ENCODE data around the gene HOXC10.

The HOXC10 gene

DNA sequence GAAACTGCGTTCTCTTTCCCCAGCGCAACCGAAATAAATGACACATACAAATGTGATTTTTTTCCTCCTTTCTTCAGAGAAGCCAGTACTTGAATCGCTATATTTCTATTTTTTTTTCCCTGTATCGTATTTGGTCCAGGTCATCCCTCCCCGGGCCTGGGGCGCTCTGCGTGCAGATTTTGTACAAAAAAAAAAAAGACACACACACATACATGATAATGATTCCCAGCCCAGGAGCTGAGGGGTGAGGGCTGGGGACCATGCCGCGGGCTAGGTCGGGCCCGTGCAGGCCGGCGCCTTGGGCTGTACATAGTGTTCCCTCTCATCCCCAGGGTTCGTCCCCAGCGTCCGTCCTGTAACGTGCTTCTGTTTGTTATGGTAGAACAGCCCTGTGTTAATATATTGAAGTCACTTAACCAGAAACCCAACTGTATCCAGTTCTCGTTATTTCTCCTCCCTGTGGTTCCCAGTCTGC, 18.0 kb downstream of the HOXC10 start:
- Histone ChIP-seq H3K4ac (ENCODE audit: low read depth, low read length) (no peak overlapping the region), H2BK5ac (ENCODE audit: low read depth, low read length, poor library complexity) (no peak overlapping the region), H3K23ac (ENCODE audit: low read length) (no peak overlapping the region), H3K18ac (ENCODE audit: low read length) (no peak overlapping the region), H3K36me3 (ENCODE audit: control insufficient read depth in 1 of 2, insufficient read depth in 2 of 2, low read length in 2 of 2) (no peaks in the 10 kb centered on the region), H3K27me3 (ENCODE audit: insufficient read depth, low read length) (peaks cover 95% of the 10 kb centered on the region), H3K4me2 (ENCODE audit: low read length) (no peak overlapping the region), H3K79me2 (ENCODE audit: control insufficient read depth, insufficient read depth, low read length, poor library complexity) (no peaks in the 10 kb centered on the region), H3K4me3 (ENCODE audit: low read depth, low read length) (no peak overlapping the region), H3K27ac (ENCODE audit: low read depth, low read length) (no peak overlapping the region), H2BK120ac (ENCODE audit: insufficient read depth, low read length, poor library complexity) (no peak overlapping the region), H3K79me1 (ENCODE audit: low read length) (no peaks in the 10 kb centered on the region), H4K12ac (ENCODE audit: low read depth, low read length) (no peak overlapping the region), H4K8ac (ENCODE audit: low read depth, low read length) (no peak overlapping the region), H4K91ac (ENCODE audit: low read depth, low read length) (no peak overlapping the region), H3K14ac (ENCODE audit: low read length) (no peak overlapping the region), H2BK12ac (ENCODE audit: low read length) (no peak overlapping the region), H3K4me1 (ENCODE audit: control insufficient read depth in 1 of 2, insufficient read depth in 2 of 2, low read length in 2 of 2) (peaks cover 0 to 3% of the 10 kb centered on the region in 2 experiments), H2AFZ (ENCODE audit: insufficient read depth, low read length, poor library complexity) (no peak overlapping the region), H3K9ac (ENCODE audit: low read length) (no peak overlapping the region), H2AK5ac (ENCODE audit: low read length) (no peak overlapping the region), H3K9me3 (ENCODE audit: insufficient read depth, low read depth, low read length) (peaks cover 10% of the 10 kb centered on the region)
- WGBS (ENCODE audit: extremely low coverage, insufficient coverage, insufficient read length) = no CpG with 5 or more reads among the region's 19 CpGs
- no peak for DNase-seq

DNA sequence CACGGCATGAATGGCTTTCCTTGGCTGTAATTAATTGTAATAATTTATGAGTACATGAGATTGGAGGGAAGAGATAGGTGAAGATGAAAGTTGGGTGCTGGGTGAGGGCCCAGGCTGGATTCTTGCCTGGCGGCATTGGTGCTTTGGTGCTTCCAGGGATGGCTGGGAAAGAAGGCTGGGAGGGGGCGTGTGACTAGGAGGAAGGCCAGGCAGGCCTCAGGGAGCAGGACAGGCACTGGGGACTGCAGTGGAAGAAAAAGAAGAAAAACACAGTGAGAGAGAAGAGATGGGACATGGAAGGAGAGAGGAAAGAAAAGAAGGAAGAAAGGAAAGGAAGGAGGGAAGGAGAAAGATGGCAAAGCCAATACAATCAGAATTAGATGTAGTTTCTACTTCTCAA, 18.7 kb downstream of the HOXC10 start:
- Histone ChIP-seq H4K91ac (ENCODE audit: low read depth, low read length) (no peak overlapping the region), H2BK12ac (ENCODE audit: low read length) (no peak overlapping the region), H3K9ac (ENCODE audit: low read length) (no peak overlapping the region), H4K12ac (ENCODE audit: low read depth, low read length) (no peak overlapping the region), H4K8ac (ENCODE audit: low read depth, low read length) (no peak overlapping the region), H3K27ac (ENCODE audit: low read depth, low read length) (no peak overlapping the region), H3K4ac (ENCODE audit: low read depth, low read length) (no peak overlapping the region), H3K4me1 (ENCODE audit: control insufficient read depth in 1 of 2, insufficient read depth in 2 of 2, low read length in 2 of 2) (peaks cover 0 to 3% of the 10 kb centered on the region in 2 experiments), H3K27me3 (ENCODE audit: insufficient read depth, low read length) (peaks cover 94% of the 10 kb centered on the region), H3K36me3 (ENCODE audit: control insufficient read depth in 1 of 2, insufficient read depth in 2 of 2, low read length in 2 of 2) (no peaks in the 10 kb centered on the region), H3K23ac (ENCODE audit: low read length) (no peak overlapping the region), H3K9me3 (ENCODE audit: insufficient read depth, low read depth, low read length) (peaks cover 7% of the 10 kb centered on the region), H2AK5ac (ENCODE audit: low read length) (no peak overlapping the region), H3K79me2 (ENCODE audit: control insufficient read depth, insufficient read depth, low read length, poor library complexity) (no peaks in the 10 kb centered on the region), H2BK120ac (ENCODE audit: insufficient read depth, low read length, poor library complexity) (no peak overlapping the region), H2BK5ac (ENCODE audit: low read depth, low read length, poor library complexity) (no peak overlapping the region), H2AFZ (ENCODE audit: insufficient read depth, low read length, poor library complexity) (no peak overlapping the region), H3K4me3 (ENCODE audit: low read depth, low read length) (no peak overlapping the region), H3K4me2 (ENCODE audit: low read length) (no peak overlapping the region), H3K18ac (ENCODE audit: low read length) (no peak overlapping the region), H3K14ac (ENCODE audit: low read length) (no peak overlapping the region), H3K79me1 (ENCODE audit: low read length) (no peaks in the 10 kb centered on the region)
- no CpG with 5 or more reads among the region's 3 CpGs for WGBS (ENCODE audit: extremely low coverage, insufficient coverage, insufficient read length)
- DNase-seq = no peak

DNA sequence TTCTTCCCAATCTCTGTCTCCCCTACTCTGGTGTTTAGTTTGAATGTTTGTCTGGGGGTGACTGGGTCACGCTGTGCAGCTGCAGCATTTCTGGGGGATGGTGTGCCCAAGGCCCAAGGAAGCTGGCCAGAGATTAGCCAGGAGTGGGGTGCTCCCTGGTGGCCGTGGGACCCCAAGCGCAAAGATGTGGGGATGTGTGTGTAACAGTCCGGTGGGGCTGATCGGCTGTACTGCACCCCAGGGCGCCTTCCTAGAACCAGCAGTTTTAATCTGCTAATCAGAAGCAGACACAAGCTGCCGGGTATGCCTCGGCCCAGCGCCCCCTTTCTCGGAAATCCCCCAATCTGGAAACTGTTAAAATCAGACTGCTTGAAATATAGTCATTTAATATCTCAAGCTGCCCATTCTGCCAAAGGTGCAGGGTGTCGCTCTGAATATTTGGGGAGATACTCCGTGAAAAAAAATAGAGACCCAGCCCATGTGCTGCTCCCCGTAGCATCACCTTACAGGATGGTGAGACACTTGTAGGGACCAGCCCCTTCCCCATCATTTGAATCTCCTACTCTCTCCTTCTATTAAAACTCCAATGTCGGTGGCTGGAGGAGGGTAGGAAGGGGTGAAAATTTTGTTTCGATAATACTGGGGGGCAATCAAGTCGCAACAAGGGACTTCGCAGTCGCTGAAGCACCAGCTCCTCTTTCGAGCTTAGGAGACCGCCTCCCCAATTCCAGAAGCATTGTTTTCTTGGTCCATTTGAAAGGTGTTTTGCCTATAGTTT, 19.3 kb downstream of the HOXC10 start:
- Histone ChIP-seq H4K12ac (ENCODE audit: low read depth, low read length) (no peak overlapping the region), H4K91ac (ENCODE audit: low read depth, low read length) (no peak overlapping the region), H3K9ac (ENCODE audit: low read length) (no peak overlapping the region), H2AFZ (ENCODE audit: insufficient read depth, low read length, poor library complexity) (no peak overlapping the region), H3K36me3 (ENCODE audit: control insufficient read depth in 1 of 2, insufficient read depth in 2 of 2, low read length in 2 of 2) (no peaks in the 10 kb centered on the region), H3K23ac (ENCODE audit: low read length) (no peak overlapping the region), H3K79me2 (ENCODE audit: control insufficient read depth, insufficient read depth, low read length, poor library complexity) (no peaks in the 10 kb centered on the region), H3K4me2 (ENCODE audit: low read length) (no peak overlapping the region), H3K4me3 (ENCODE audit: low read depth, low read length) (no peak overlapping the region), H3K27ac (ENCODE audit: low read depth, low read length) (no peak overlapping the region), H3K4ac (ENCODE audit: low read depth, low read length) (no peak overlapping the region), H2AK5ac (ENCODE audit: low read length) (no peak overlapping the region), H3K4me1 (ENCODE audit: control insufficient read depth in 1 of 2, insufficient read depth in 2 of 2, low read length in 2 of 2) (peaks cover 0 to 3% of the 10 kb centered on the region in 2 experiments), H3K14ac (ENCODE audit: low read length) (no peak overlapping the region), H4K8ac (ENCODE audit: low read depth, low read length) (no peak overlapping the region), H2BK120ac (ENCODE audit: insufficient read depth, low read length, poor library complexity) (no peak overlapping the region), H2BK12ac (ENCODE audit: low read length) (no peak overlapping the region), H3K79me1 (ENCODE audit: low read length) (no peaks in the 10 kb centered on the region), H3K27me3 (ENCODE audit: insufficient read depth, low read length) (peaks cover 92% of the 10 kb centered on the region), H3K9me3 (ENCODE audit: insufficient read depth, low read depth, low read length) (peaks cover 8% of the 10 kb centered on the region), H2BK5ac (ENCODE audit: low read depth, low read length, poor library complexity) (no peak overlapping the region), H3K18ac (ENCODE audit: low read length) (no peak overlapping the region)
- no peak for DNase-seq
- no CpG with 5 or more reads among the region's 20 CpGs for WGBS (ENCODE audit: extremely low coverage, insufficient coverage, insufficient read length)

DNA sequence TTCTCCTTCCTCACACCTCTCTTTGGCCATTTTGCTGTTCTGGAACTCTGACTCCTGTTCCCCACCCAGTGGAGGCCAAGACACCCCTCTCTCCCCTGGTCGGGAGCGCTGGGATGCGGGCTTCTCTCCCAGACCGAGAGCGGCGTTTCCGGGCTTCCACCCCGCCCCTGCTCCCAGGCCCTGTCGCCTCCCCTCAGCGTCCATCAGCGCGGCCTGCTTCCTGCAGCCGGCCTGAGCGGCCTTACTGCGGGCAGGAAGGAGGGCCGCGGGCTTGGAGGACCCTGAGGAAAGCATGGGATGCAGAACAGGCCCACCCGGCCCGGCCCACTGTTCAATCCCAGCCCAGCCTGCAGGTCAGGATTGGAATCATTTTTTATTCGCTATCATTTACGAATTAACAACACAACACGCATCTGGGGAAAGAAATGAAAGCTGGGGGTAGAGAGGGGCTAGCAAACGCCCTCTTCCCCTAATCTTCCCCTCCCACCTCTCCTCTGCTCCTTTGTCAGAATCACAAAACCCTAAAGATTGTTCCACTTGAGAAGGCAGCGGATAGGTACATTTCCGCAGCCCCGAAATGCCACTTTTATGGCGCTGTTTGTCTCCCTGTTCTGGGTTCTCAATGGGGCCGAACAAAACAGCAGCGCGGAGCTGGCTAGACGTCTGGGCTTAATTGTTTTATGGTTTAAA, 20.0 kb downstream of the HOXC10 start:
- Histone ChIP-seq H2AK5ac (ENCODE audit: low read length) (no peak overlapping the region), H3K23ac (ENCODE audit: low read length) (no peak overlapping the region)
- no CpG with 5 or more reads among the region's 31 CpGs for WGBS (ENCODE audit: extremely low coverage, insufficient coverage, insufficient read length)

More for the DNA sequence above, 20.0 kb downstream of the HOXC10 start:
- H3K14ac ChIP-seq (ENCODE audit: low read length) = no peak overlapping the region
- no peak overlapping the region for H2AFZ ChIP-seq (ENCODE audit: insufficient read depth, low read length, poor library complexity)
- H3K18ac ChIP-seq (ENCODE audit: low read length) = no peak overlapping the region
- H3K27me3 ChIP-seq (ENCODE audit: insufficient read depth, low read length) = peaks cover 92% of the 10 kb centered on the region
- no peak overlapping the region for H3K9ac ChIP-seq (ENCODE audit: low read length)
- no peak overlapping the region for H3K27ac ChIP-seq (ENCODE audit: low read depth, low read length)
- no peak overlapping the region for H4K8ac ChIP-seq (ENCODE audit: low read depth, low read length)
- H2BK12ac ChIP-seq (ENCODE audit: low read length) = no peak overlapping the region
- H3K79me1 ChIP-seq (ENCODE audit: low read length) = no peaks in the 10 kb centered on the region
- no peaks in the 10 kb centered on the region for H3K36me3 ChIP-seq (ENCODE audit: control insufficient read depth in 1 of 2, insufficient read depth in 2 of 2, low read length in 2 of 2)
- H3K4me1 ChIP-seq (ENCODE audit: control insufficient read depth in 1 of 2, insufficient read depth in 2 of 2, low read length in 2 of 2) = peaks cover 0 to 3% of the 10 kb centered on the region in 2 experiments
- no peak overlapping the region for H3K4me3 ChIP-seq (ENCODE audit: low read depth, low read length)
- H4K12ac ChIP-seq (ENCODE audit: low read depth, low read length) = no peak overlapping the region
- no peak overlapping the region for H2BK120ac ChIP-seq (ENCODE audit: insufficient read depth, low read length, poor library complexity)
- H3K4me2 ChIP-seq (ENCODE audit: low read length) = no peak overlapping the region
- no peak overlapping the region for H2BK5ac ChIP-seq (ENCODE audit: low read depth, low read length, poor library complexity)
- H3K4ac ChIP-seq (ENCODE audit: low read depth, low read length) = no peak overlapping the region
- H3K79me2 ChIP-seq (ENCODE audit: control insufficient read depth, insufficient read depth, low read length, poor library complexity) = no peaks in the 10 kb centered on the region
- H3K9me3 ChIP-seq (ENCODE audit: insufficient read depth, low read depth, low read length) = peaks cover 13% of the 10 kb centered on the region
- no peak for DNase-seq
- H4K91ac ChIP-seq (ENCODE audit: low read depth, low read length) = no peak overlapping the region

Data from trophoblast cell (in vitro differentiated cells and primary cell).